ENCODE results near the gene CD1D. TPM values are rescaled to one million over a fixed set of nuclear protein-coding genes. Genes with fewer than 3 reads are reported as not detected.
A peak's percentile ranks its signal among the peaks of the same experiment; 100 is the strongest.

CD1D gene
- total RNA-seq = 10 to 100 TPM; 11.6 to 34.7 (median 16.4) TPM

DNA sequence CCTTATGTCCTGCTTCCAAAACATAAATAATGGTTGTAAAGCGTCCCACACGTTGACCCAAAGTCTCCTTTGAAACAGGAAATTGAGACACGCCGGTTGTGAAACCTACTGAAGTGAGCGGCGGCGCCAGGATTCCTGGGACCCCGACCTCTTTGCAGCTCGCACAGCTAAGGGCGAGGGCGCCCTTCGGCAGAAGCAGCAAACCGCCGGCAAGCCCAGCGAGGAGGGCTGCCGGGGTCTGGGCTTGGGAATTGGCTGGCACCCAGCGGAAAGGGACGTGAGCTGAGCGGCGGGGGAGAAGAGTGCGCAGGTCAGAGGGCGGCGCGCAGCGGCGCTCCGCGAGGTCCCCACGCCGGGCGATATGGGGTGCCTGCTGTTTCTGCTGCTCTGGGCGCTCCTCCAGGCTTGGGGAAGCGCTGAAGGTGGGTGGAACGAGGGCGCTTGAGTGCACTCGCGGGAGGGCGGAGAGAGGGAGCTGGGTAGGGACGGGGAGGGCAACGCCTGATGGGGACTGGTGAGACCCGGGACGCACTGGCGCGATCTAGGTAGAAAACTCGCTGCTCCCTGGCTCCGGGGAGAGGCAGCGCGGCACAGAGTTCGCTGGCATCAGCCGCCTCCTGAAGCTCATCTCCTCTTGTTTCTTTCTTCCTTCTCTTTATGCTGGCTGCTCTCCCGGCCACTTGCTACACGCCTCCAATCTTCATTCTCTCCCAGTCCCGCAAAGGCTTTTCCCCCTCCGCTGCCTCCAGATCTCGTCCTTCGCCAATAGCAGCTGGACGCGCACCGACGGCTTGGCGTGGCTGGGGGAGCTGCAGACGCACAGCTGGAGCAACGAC, at the start of gene CD1D:
Gene CD1D, plus strand, starts transcription at position 155 of the 836 bp plus-strand sequence. Its CDS starts 207 bp downstream, at position 362.
- peak within 1 kb of the TSS; percentile 69 to 84 (median 72) for H3K27ac ChIP-seq

DNA sequence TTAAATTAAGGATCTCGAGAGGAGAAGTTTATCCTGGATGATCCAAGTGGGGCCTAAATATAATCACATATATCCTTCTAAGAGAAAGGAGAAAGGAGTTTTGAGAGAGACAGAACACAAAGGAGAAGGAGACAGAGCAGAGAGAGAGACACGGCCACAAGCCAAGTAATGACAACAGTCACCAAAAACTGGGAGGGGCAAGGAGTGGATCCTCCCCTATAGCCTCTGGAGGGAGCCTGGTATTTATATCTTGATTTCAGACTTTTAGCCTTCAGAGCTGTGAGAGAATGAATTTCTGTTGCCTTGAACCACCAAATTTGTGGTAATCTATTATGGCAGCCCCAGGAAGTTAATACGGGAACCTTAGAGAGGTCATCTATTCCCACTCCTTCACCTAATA, 49.5 kb upstream of the CD1D start:
- Histone ChIP-seq H3K27ac (no peak overlapping the region), H3K4me1 (no peaks in the 10 kb centered on the region), H3K9me3 (no peaks in the 10 kb centered on the region), H3K36me3 (no peaks in the 10 kb centered on the region), H3K4me3 (no peak overlapping the region), H3K27me3 (no peaks in the 10 kb centered on the region)
- TF ChIP-seq, protein P1, sequence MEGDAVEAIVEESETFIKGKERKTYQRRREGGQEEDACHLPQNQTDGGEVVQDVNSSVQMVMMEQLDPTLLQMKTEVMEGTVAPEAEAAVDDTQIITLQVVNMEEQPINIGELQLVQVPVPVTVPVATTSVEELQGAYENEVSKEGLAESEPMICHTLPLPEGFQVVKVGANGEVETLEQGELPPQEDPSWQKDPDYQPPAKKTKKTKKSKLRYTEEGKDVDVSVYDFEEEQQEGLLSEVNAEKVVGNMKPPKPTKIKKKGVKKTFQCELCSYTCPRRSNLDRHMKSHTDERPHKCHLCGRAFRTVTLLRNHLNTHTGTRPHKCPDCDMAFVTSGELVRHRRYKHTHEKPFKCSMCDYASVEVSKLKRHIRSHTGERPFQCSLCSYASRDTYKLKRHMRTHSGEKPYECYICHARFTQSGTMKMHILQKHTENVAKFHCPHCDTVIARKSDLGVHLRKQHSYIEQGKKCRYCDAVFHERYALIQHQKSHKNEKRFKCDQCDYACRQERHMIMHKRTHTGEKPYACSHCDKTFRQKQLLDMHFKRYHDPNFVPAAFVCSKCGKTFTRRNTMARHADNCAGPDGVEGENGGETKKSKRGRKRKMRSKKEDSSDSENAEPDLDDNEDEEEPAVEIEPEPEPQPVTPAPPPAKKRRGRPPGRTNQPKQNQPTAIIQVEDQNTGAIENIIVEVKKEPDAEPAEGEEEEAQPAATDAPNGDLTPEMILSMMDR (IDR thresholded peaks at IDR 0.05) = no peak
- TF ChIP-seq POLR2A (IDR thresholded peaks at IDR 0.05) = no peak
- no peak for DNase-seq

More for the DNA sequence above, at the start of gene CD1D:
- Histone ChIP-seq H3K9me3 (no peaks in the 10 kb centered on the region), H3K4me3 (peak within 1 kb of the TSS; percentile 34 to 68 (median 58)), H3K36me3 (no peaks in the 10 kb centered on the region), H3K27me3 (no peaks in the 10 kb centered on the region), H3K4me1 (peaks cover 0 to 11% (median 2%) of the 10 kb centered on the region in 4 donors)
- peak; percentile 58 to 73 (median 72) for DNase-seq
- TF ChIP-seq POLR2A (IDR thresholded peaks at IDR 0.05) = no peak
- TF ChIP-seq, protein P1 (IDR thresholded peaks at IDR 0.05) = no peak

DNA sequence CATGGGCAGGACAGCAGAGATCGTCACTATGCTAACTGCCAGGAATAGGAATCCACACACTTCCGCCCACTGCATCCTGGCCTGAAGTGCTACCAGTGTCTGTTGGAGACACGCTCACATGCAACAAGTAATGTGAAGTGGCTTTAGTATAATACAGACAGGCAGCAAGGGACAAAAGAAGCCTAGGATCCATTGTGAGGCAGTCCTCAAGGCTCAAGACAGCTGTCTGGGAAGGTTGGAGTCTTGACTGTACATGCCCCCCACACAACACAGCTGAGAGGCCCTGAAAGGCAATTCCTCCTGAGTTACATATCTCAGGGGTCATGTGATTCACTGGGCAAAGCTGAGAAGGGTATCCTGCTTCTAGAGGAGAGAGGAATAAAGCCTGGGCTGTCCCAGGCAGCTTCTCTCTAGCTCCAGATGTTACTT, 39.9 kb upstream of the CD1D start:
- no peaks in the 10 kb centered on the region for H3K9me3 ChIP-seq
- no peak for TF ChIP-seq POLR2A (IDR thresholded peaks at IDR 0.05)
- TF ChIP-seq, protein P1 (IDR thresholded peaks at IDR 0.05) = no peak
- H3K36me3 ChIP-seq = no peaks in the 10 kb centered on the region
- DNase-seq = no peak
- H3K4me3 ChIP-seq = no peak overlapping the region
- H3K27ac ChIP-seq = no peak overlapping the region
- no peaks in the 10 kb centered on the region for H3K4me1 ChIP-seq
- H3K27me3 ChIP-seq = no peaks in the 10 kb centered on the region

DNA sequence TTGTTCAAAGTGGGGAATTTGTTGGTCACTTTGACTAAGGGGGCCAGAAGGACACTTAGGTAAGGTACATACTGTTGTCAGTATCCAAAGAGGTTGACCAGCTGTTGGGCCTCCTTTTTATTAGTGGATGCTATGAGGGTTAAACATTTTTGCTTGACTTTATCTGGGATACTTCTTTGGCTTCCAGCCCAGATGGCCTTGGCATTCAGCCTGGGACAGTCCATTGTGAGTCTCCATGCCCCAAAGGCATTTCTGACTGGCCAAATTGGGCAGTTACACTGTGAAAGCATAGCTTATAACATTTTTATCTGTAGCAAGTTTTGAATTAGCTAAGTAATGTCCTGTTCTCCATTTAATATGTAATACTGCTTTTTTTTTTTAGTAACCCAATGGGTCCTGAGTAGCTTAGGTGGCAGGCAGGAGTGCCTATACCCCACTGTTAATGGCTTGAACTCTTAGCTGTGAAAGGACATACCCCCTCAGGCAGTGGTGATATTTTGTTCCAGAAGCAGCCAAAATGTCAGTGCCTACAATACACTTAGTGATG, 35.4 kb upstream of the CD1D start:
- no peaks in the 10 kb centered on the region for H3K9me3 ChIP-seq
- no peak overlapping the region for H3K27ac ChIP-seq
- DNase-seq = no peak
- no peaks in the 10 kb centered on the region for H3K27me3 ChIP-seq
- no peak overlapping the region for H3K4me3 ChIP-seq
- H3K36me3 ChIP-seq = no peaks in the 10 kb centered on the region
- TF ChIP-seq, protein P1 (IDR thresholded peaks at IDR 0.05) = no peak
- no peak for TF ChIP-seq POLR2A (IDR thresholded peaks at IDR 0.05)
- H3K4me1 ChIP-seq = no peaks in the 10 kb centered on the region

DNA sequence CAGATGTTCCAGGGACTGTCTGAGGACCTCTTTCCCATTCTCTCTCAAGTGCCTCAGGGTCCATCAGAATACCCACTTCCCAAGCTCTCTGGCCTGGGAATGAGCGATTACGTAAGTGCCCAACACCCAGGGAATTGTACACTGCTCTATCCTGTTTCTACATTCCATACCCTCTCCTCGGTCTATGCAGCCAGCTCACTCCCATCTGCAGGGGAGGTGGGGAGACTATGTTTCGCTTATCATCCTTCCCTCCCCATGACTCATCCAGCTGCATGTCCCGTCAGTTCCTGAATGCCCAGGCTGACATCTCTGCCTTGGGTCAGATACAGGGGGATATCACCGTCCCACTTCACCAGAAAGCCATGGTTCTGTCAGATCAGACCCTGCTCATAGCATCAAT, 34.5 kb upstream of the CD1D start:
- Histone ChIP-seq H3K4me3 (no peak overlapping the region), H3K27ac (no peak overlapping the region), H3K4me1 (no peaks in the 10 kb centered on the region), H3K9me3 (no peaks in the 10 kb centered on the region), H3K36me3 (no peaks in the 10 kb centered on the region), H3K27me3 (no peaks in the 10 kb centered on the region)
- no peak for TF ChIP-seq POLR2A (IDR thresholded peaks at IDR 0.05)
- TF ChIP-seq, protein P1 (IDR thresholded peaks at IDR 0.05) = no peak
- DNase-seq = no peak

All from Peyer's patch (tissue), 4 donors.